ENCODE measurements around the gene COMMD6. TPM values are rescaled to one million over a fixed set of nuclear protein-coding genes. Genes with fewer than 3 reads are reported as not detected.

Gene COMMD6
- total RNA-seq (152 and 153 TPM in 2 replicates), polyA plus RNA-seq (78.0 and 203 TPM in 2 replicates), polyA minus RNA-seq (13.2 and 68.5 TPM in 2 replicates)
- total RNA-seq (2013): 474 TPM

DNA sequence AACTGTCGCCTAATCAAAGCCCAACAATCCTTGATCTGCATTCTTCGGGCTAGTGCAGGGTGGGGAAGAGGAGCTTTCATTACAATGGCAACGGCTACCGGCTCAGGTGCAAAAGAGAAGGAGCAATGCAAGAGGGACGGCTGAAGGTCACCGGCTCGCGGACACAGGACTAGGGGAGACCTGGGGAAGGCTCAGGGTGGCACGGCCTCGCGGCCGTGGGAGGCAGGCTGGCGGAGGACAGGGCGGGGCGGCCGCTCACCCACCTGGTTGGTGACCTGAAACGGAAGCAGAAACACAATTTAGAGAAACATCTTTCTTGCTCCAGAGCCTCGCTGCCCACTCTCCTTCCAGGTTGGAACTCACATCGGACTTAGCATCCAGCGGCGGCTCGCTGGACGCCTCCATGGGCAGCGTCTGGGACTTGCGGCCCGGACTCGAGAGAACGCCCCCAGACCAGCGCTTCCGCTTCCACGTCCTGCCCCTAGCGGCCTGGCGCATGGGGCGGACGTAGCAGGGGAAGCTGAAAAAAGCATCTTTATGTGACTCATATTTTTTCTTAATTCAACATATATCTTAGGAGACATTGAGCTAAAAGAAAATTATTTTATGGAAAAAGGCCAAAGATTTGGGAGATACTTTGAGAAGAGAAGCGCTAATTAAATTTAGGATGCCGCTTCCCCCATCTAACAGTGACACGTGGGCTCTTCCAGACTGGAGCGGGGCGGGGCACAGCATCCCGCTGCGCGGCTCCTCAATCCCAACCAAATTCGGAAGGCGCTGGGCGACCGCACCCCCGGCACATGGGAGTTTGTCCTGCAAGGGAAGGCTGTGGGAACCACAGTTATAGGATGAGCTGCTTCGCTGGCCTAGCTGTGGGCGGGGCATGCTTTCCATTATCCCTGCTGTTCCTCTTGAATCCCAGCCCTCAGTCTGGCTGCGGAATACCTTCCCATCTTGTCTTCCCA lies at the start of gene COMMD6:
COMMD6 (minus strand) TSS at position 441 of the 965 bp plus-strand sequence; CDS start at position 405, 36 bp downstream.
- Mint-ChIP-seq H3K4me1 (peaks cover 43% of the 10 kb centered on the region), H3K9me3 (ENCODE audit: insufficient read depth) (no peaks in the 10 kb centered on the region)

More for the DNA sequence above, at the start of gene COMMD6:
- CTCF ChIA-PET: interaction anchor here (0.9 to 3.9 kb wide), 2 partner anchors 9 to 12 kb away, joined by 5 to 13 read pairs; partner anchors contain the start of gene UCHL3
- no peak for TF ChIP-seq EZH2 (IDR thresholded peaks at IDR 0.05; ENCODE audit: borderline replicate concordance, insufficient read depth, low read depth, low read length, poor library complexity, severe bottlenecking)
- TF ChIP-seq, protein P1, sequence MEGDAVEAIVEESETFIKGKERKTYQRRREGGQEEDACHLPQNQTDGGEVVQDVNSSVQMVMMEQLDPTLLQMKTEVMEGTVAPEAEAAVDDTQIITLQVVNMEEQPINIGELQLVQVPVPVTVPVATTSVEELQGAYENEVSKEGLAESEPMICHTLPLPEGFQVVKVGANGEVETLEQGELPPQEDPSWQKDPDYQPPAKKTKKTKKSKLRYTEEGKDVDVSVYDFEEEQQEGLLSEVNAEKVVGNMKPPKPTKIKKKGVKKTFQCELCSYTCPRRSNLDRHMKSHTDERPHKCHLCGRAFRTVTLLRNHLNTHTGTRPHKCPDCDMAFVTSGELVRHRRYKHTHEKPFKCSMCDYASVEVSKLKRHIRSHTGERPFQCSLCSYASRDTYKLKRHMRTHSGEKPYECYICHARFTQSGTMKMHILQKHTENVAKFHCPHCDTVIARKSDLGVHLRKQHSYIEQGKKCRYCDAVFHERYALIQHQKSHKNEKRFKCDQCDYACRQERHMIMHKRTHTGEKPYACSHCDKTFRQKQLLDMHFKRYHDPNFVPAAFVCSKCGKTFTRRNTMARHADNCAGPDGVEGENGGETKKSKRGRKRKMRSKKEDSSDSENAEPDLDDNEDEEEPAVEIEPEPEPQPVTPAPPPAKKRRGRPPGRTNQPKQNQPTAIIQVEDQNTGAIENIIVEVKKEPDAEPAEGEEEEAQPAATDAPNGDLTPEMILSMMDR (IDR thresholded peaks at IDR 0.05): peak; percentile 46
- Mint-ChIP-seq H3K27me3 (no peaks in the 10 kb centered on the region), H3K4me3 (peak within 1 kb of the TSS; percentile 100), H3K27ac (peak within 1 kb of the TSS; percentile 97)
- H3K27ac ChIP-seq (ENCODE audit: low read length in 2 of 2): peak within 1 kb of the TSS; percentile 56 to 75
- H3K4me2 ChIP-seq (replicated peaks; ENCODE audit: low read depth, low read length, poor library complexity, severe bottlenecking): peak within 1 kb of the TSS; percentile 75
- POLR2A ChIA-PET: interaction anchor here (1.1 kb wide), 1 partner anchor 13 kb away, joined by 3 read pairs; no protein-coding TSS in a partner anchor
- peak within 1 kb of the TSS; percentile 78 for H3K9ac ChIP-seq (ENCODE audit: low read length)
- intact Hi-C loops (cut with micrococcal nuclease): loop anchor here (1.0 to 5.0 kb wide), 5 partner anchors 12 to 1490 kb away; partner anchors contain the start of genes CLN5, FBXL3, TBC1D4 and UCHL3
- DNase-seq: peak; percentile 86
- H3K79me2 ChIP-seq (ENCODE audit: control insufficient read depth, insufficient read depth, low read length): peaks cover 42% of the 10 kb centered on the region
- 0% methylated on average over 32 of the region's 51 CpGs for WGBS (ENCODE audit: insufficient coverage)
- ATAC-seq (ENCODE audit: low read depth): peak; percentile 94
- H3K9me3 ChIP-seq (ENCODE audit: control extremely low read depth in 1 of 3, control insufficient read depth in 2 of 3, insufficient read depth in 1 of 3, low read length in 2 of 3): no peaks in the 10 kb centered on the region
- peak within 1 kb of the TSS; percentile 90 for H2AFZ ChIP-seq (ENCODE audit: insufficient read depth, low read depth, low read length, poor library complexity, severe bottlenecking)
- peaks cover 0 to 2% of the 10 kb centered on the region in 2 experiments for H3K36me3 ChIP-seq (replicated peaks in 1 of 2; ENCODE audit: control extremely low read depth in 1 of 2, control insufficient read depth in 1 of 2, extremely low read depth in 1 of 2, insufficient read depth in 2 of 2, low read length in 1 of 2)
- H3K4me3 ChIP-seq (ENCODE audit: control extremely low read depth in 1 of 5, extremely low read depth in 1 of 5, insufficient read depth in 1 of 5, low read depth in 2 of 5, low read length in 4 of 5): peak within 1 kb of the TSS; percentile 70 to 92 (median 86)
- H3K4me1 ChIP-seq (ENCODE audit: control insufficient read depth in 2 of 2, insufficient read depth in 2 of 2, low read length in 2 of 2): peaks cover 12 to 22% of the 10 kb centered on the region in 2 donors
- no peaks in the 10 kb centered on the region for H4K20me1 ChIP-seq (ENCODE audit: control insufficient read depth, insufficient read depth, low read length, poor library complexity, severe bottlenecking)
- H3K27me3 ChIP-seq (replicated peaks in 1 of 4; ENCODE audit: control extremely low read depth in 1 of 4, control insufficient read depth in 3 of 4, insufficient read depth in 4 of 4, low read length in 3 of 4): no peaks in the 10 kb centered on the region

Measured in B cell (primary cell).